SU-DHL-6 (cell line): ENCODE measurements around the gene MAML1.

Experiments
- CTCF ChIP-seq: fragments of 200-600 bp; sonication (generic); IDR thresholded peaks from one replicate; pipeline ENCODE4 v1.5.1; 2017; ENCODE audit warnings: antibody characterized with exemption, mild to moderate bottlenecking, low read length, moderate library complexity; ENCODE audit not compliant: insufficient read depth, poor library complexity, severe bottlenecking
- EZH2phosphoT487 ChIP-seq: fragments of 200-600 bp; sonication (generic), shearing (Covaris generic); conservative IDR thresholded peaks from 2 replicates; pipeline ENCODE4 v1.6.1; 2018; ENCODE audit warnings: mild to moderate bottlenecking, antibody characterized with exemption, low read length, moderate library complexity, mixed read lengths

- TF ChIP-seq CTCF, result no peak
- TF ChIP-seq EZH2phosphoT487, result no peak
Observed at GRCh38 chr5:179776411-179776938, 43.9 kb downstream of the MAML1 start.
